NK-92 (cell line): Measurements from ENCODE around the gene KMT2A.
"Not testable (repeated sequence)": the region's sequence is repeated elsewhere in the genome, so short reads cannot be mapped to it uniquely, and the experiment has no call there.

Experiments
- DNase-seq: peaks from one replicate; lab custom pipeline; 2025; ENCODE audit not compliant: unreplicated experiment; lab: John Stamatoyannopoulos, UW

The KMT2A gene

GRCh38 chr11:118481238-118481637 is 44.9 kb downstream of the KMT2A start:
- not testable (repeated sequence) for DNase-seq

- DNase-seq, result no peak
These were observed 48.1 kb downstream of the KMT2A start for GRCh38 chr11:118484405-118484804.

GRCh38 chr11:118485273-118485672 is 49.0 kb downstream of the KMT2A start:
- no peak for DNase-seq

- DNase-seq, result peak; percentile 7
These were observed 52.3 kb downstream of the KMT2A start for GRCh38 chr11:118488480-118489109.

- no peak for DNase-seq
These were observed 54.7 kb downstream of the KMT2A start for GRCh38 chr11:118491041-118491440.

- DNase-seq, result no peak
These were observed 61.5 kb downstream of the KMT2A start for GRCh38 chr11:118497831-118498230.

- DNase-seq, result no peak
These were observed 66.9 kb downstream of the KMT2A start for GRCh38 chr11:118503216-118503615.

GRCh38 chr11:118511601-118512000 is 75.3 kb downstream of the KMT2A start:
- DNase-seq, result no peak

- DNase-seq, result no peak
These were observed 77.8 kb downstream of the KMT2A start for GRCh38 chr11:118514103-118514502.

GRCh38 chr11:118519549-118519948 is 83.3 kb downstream of the KMT2A start:
- DNase-seq, result no peak

- DNase-seq, result no peak
These were observed 85.6 kb downstream of the KMT2A start for GRCh38 chr11:118521892-118522311.

- DNase-seq, result no peak
These were observed 86.3 kb downstream of the KMT2A start for GRCh38 chr11:118522571-118523072.

- no peak for DNase-seq
These were observed 88.1 kb downstream of the KMT2A start for GRCh38 chr11:118524356-118524755.

GRCh38 chr11:118524757-118525470 is 88.6 kb downstream of the KMT2A start:
- no peak for DNase-seq

- no peak for DNase-seq
These were observed 90.4 kb downstream of the KMT2A start for GRCh38 chr11:118526688-118527087.

- no peak for DNase-seq
These were observed 90.8 kb downstream of the KMT2A start, which contains the start of gene TTC36 for GRCh38 chr11:118527109-118527508. Gene TTC36 (plus strand): TSS chr11:118527474. CDS start chr11:118527495, 21 bp downstream.

- no peak for DNase-seq
These were observed 92.2 kb downstream of the KMT2A start for GRCh38 chr11:118528511-118528910.

- no peak for DNase-seq
These were observed 93.4 kb downstream of the KMT2A start for GRCh38 chr11:118529584-118530175.

- DNase-seq, result no peak
These were observed 93.9 kb downstream of the KMT2A start for GRCh38 chr11:118530180-118530682.

GRCh38 chr11:118530683-118531596 is 94.6 kb downstream of the KMT2A start, which contains the start of gene TMEM25:
Gene TMEM25 (plus strand): TSS chr11:118531192. CDS start chr11:118531802, 610 bp downstream.
- DNase-seq, result no peak
